Vagina (tissue), 2 donors: ENCODE data around the gene KIRREL3.

Source experiments
- POLR2A ChIP-seq, 2 donors: fragments of 450-650 bp; IDR thresholded peaks; one replicate each; pipeline ENCODE4 v1.6.1; 2017; ENCODE audit warnings: antibody characterized with exemption in 2 of 2, mild to moderate bottlenecking in 2 of 2, moderate library complexity in 2 of 2
- POLR2AphosphoS5 ChIP-seq, 2 donors: sonication (generic); formaldehyde crosslinking; IDR thresholded peaks; one replicate each; pipeline ENCODE4 v1.9.0; 2017; ENCODE audit warnings: antibody characterized with exemption in 2 of 2, mild to moderate bottlenecking in 2 of 2, low read depth in 1 of 2; ENCODE audit not compliant: insufficient read depth in 1 of 2
- TF ChIP-seq, protein P1 (sequence below), 3 experiments: fragments of 450-650 bp in 2 of 3; fragments of 200-600 bp in 1 of 3; sonication (generic) in 1 of 3; IDR thresholded peaks; one replicate each; pipeline ENCODE4 v1.5.1; 2017 to 2019; ENCODE audit warnings: antibody characterized with exemption in 3 of 3, mild to moderate bottlenecking in 2 of 3, moderate library complexity in 2 of 3

DNA sequence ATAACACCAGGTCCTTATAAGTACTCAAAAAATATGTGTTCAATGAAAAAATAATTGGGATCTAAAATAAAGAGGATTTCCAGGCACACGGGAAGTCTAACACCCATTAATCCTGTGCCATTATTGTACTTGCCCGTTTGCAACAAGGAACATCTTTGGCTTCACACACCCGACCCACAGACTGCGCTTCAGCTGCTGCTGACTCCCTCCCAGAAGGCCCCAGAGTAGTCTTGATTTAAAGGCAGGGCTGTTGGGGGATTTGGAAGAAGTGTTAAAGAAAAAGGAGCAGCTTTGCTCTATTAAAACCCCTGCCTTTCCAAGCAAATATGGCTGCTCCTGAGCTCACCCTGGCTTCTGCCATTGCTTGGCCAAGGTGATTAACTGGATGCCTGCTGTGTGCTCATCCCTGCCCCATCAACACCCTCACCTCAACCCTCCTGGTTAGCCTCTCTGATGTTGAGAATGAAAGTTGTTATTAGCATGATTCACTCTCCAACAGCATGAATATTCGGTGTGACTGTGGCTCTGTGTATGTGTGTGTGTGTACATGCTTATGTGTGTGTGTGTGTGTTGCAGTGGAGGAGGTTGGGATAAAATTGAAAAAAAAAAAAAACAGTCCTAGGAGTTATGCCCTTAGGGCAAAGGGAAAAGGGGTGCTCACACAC, 76.1 kb downstream of the KIRREL3 start:
- TF ChIP-seq, protein P1, sequence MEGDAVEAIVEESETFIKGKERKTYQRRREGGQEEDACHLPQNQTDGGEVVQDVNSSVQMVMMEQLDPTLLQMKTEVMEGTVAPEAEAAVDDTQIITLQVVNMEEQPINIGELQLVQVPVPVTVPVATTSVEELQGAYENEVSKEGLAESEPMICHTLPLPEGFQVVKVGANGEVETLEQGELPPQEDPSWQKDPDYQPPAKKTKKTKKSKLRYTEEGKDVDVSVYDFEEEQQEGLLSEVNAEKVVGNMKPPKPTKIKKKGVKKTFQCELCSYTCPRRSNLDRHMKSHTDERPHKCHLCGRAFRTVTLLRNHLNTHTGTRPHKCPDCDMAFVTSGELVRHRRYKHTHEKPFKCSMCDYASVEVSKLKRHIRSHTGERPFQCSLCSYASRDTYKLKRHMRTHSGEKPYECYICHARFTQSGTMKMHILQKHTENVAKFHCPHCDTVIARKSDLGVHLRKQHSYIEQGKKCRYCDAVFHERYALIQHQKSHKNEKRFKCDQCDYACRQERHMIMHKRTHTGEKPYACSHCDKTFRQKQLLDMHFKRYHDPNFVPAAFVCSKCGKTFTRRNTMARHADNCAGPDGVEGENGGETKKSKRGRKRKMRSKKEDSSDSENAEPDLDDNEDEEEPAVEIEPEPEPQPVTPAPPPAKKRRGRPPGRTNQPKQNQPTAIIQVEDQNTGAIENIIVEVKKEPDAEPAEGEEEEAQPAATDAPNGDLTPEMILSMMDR (IDR thresholded peaks at IDR 0.05): no peak
- no peak for TF ChIP-seq POLR2A (IDR thresholded peaks at IDR 0.05)
- no peak for TF ChIP-seq POLR2AphosphoS5 (IDR thresholded peaks at IDR 0.05; ENCODE audit: insufficient read depth in 1 of 2, low read depth in 1 of 2)
